ENCODE results near the gene TFPI2. TPM values are rescaled to one million over a fixed set of nuclear protein-coding genes. Genes with fewer than 3 reads are reported as not detected.

The TFPI2 gene
- total and polyA plus RNA-seq, 4 donors, result 1.4 to 9.1 (median 3.6) TPM

DNA sequence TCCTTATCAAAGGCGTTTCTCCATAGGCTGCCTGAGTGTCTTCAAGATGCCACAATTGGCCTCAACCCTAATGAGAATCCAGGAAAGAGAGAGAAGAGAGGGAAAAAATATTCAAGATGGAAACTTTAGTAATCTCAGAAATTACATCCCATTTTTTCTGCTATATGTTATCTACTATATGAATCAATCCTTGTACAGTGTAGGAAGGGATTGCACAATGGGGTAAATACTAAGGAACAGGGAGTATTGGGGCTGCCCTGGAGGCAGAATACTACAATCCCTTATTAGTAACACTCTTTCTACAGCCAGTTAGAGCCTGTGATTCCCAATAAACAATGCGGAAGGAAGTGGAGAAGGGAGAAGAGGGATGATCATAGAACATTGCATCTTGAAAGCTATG lies 27.9 kb downstream of the TFPI2 start:
- TF ChIP-seq, protein P1, sequence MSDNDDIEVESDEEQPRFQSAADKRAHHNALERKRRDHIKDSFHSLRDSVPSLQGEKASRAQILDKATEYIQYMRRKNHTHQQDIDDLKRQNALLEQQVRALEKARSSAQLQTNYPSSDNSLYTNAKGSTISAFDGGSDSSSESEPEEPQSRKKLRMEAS (IDR thresholded peaks at IDR 0.05), result no peak
- TF ChIP-seq, protein P2, sequence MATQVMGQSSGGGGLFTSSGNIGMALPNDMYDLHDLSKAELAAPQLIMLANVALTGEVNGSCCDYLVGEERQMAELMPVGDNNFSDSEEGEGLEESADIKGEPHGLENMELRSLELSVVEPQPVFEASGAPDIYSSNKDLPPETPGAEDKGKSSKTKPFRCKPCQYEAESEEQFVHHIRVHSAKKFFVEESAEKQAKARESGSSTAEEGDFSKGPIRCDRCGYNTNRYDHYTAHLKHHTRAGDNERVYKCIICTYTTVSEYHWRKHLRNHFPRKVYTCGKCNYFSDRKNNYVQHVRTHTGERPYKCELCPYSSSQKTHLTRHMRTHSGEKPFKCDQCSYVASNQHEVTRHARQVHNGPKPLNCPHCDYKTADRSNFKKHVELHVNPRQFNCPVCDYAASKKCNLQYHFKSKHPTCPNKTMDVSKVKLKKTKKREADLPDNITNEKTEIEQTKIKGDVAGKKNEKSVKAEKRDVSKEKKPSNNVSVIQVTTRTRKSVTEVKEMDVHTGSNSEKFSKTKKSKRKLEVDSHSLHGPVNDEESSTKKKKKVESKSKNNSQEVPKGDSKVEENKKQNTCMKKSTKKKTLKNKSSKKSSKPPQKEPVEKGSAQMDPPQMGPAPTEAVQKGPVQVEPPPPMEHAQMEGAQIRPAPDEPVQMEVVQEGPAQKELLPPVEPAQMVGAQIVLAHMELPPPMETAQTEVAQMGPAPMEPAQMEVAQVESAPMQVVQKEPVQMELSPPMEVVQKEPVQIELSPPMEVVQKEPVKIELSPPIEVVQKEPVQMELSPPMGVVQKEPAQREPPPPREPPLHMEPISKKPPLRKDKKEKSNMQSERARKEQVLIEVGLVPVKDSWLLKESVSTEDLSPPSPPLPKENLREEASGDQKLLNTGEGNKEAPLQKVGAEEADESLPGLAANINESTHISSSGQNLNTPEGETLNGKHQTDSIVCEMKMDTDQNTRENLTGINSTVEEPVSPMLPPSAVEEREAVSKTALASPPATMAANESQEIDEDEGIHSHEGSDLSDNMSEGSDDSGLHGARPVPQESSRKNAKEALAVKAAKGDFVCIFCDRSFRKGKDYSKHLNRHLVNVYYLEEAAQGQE (IDR thresholded peaks at IDR 0.05), result no peak
- TF ChIP-seq RXRA (IDR thresholded peaks at IDR 0.05) (no peak), FOXA1 (IDR thresholded peaks at IDR 0.05) (no peak), JUND (IDR thresholded peaks at IDR 0.05) (no peak), YY1 (IDR thresholded peaks at IDR 0.05) (no peak), HNF4G (IDR thresholded peaks at IDR 0.05) (no peak), SP1 (IDR thresholded peaks at IDR 0.05) (no peak), RAD21 (IDR thresholded peaks at IDR 0.05) (no peak), EGR1 (IDR thresholded peaks at IDR 0.05; ENCODE audit: low read depth in 2 of 2) (no peak), TAF1 (conservative IDR thresholded peaks at IDR 0.05) (no peak), GABPA (IDR thresholded peaks at IDR 0.05 in 1 of 2, conservative IDR thresholded peaks at IDR 0.05 in 1 of 2) (no peak), FOXA2 (IDR thresholded peaks at IDR 0.05) (no peak), HNF4A (conservative IDR thresholded peaks at IDR 0.05) (no peak), NR2F2 (IDR thresholded peaks at IDR 0.05) (no peak)
- TF ChIP-seq, protein P3, sequence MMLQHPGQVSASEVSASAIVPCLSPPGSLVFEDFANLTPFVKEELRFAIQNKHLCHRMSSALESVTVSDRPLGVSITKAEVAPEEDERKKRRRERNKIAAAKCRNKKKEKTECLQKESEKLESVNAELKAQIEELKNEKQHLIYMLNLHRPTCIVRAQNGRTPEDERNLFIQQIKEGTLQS (IDR thresholded peaks at IDR 0.05), result no peak
- TF ChIP-seq, protein P4, sequence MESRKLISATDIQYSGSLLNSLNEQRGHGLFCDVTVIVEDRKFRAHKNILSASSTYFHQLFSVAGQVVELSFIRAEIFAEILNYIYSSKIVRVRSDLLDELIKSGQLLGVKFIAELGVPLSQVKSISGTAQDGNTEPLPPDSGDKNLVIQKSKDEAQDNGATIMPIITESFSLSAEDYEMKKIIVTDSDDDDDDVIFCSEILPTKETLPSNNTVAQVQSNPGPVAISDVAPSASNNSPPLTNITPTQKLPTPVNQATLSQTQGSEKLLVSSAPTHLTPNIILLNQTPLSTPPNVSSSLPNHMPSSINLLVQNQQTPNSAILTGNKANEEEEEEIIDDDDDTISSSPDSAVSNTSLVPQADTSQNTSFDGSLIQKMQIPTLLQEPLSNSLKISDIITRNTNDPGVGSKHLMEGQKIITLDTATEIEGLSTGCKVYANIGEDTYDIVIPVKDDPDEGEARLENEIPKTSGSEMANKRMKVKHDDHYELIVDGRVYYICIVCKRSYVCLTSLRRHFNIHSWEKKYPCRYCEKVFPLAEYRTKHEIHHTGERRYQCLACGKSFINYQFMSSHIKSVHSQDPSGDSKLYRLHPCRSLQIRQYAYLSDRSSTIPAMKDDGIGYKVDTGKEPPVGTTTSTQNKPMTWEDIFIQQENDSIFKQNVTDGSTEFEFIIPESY (IDR thresholded peaks at IDR 0.05), result no peak
- TF ChIP-seq, protein P5, sequence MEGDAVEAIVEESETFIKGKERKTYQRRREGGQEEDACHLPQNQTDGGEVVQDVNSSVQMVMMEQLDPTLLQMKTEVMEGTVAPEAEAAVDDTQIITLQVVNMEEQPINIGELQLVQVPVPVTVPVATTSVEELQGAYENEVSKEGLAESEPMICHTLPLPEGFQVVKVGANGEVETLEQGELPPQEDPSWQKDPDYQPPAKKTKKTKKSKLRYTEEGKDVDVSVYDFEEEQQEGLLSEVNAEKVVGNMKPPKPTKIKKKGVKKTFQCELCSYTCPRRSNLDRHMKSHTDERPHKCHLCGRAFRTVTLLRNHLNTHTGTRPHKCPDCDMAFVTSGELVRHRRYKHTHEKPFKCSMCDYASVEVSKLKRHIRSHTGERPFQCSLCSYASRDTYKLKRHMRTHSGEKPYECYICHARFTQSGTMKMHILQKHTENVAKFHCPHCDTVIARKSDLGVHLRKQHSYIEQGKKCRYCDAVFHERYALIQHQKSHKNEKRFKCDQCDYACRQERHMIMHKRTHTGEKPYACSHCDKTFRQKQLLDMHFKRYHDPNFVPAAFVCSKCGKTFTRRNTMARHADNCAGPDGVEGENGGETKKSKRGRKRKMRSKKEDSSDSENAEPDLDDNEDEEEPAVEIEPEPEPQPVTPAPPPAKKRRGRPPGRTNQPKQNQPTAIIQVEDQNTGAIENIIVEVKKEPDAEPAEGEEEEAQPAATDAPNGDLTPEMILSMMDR (IDR thresholded peaks at IDR 0.05; ENCODE audit: low read depth, low read length, missing input control), result no peak
- no peak overlapping the region for H3K9ac ChIP-seq (ENCODE audit: low read depth in 1 of 2, low read length in 2 of 2)
- H3K4me3 ChIP-seq (ENCODE audit: low read depth in 1 of 3, low read length in 3 of 3), result no peak overlapping the region
- no peaks in the 10 kb centered on the region for H3K36me3 ChIP-seq (ENCODE audit: control insufficient read depth in 4 of 4, insufficient read depth in 3 of 4, low read depth in 1 of 4, low read length in 3 of 4)
- no peaks in the 10 kb centered on the region for H3K4me1 ChIP-seq (ENCODE audit: control insufficient read depth in 4 of 4, insufficient read depth in 4 of 4, low read length in 3 of 4)
- no peak for DNase-seq (ENCODE audit: low spot score)
- no peak overlapping the region for H3K27ac ChIP-seq (ENCODE audit: low read depth in 1 of 2, low read length in 2 of 2)
- no peaks in the 10 kb centered on the region for H3K27me3 ChIP-seq (ENCODE audit: control insufficient read depth in 4 of 4, insufficient read depth in 4 of 4, low read length in 3 of 4)
- H3K9me3 ChIP-seq (ENCODE audit: control insufficient read depth in 4 of 4, low read length in 3 of 4), result no peaks in the 10 kb centered on the region
- WGBS, result 65% methylated on average over 2 of the region's 2 CpGs

Measured in liver (tissue), 9 donors.